Measurements from ENCODE around the gene OAF.

The OAF gene

DNA sequence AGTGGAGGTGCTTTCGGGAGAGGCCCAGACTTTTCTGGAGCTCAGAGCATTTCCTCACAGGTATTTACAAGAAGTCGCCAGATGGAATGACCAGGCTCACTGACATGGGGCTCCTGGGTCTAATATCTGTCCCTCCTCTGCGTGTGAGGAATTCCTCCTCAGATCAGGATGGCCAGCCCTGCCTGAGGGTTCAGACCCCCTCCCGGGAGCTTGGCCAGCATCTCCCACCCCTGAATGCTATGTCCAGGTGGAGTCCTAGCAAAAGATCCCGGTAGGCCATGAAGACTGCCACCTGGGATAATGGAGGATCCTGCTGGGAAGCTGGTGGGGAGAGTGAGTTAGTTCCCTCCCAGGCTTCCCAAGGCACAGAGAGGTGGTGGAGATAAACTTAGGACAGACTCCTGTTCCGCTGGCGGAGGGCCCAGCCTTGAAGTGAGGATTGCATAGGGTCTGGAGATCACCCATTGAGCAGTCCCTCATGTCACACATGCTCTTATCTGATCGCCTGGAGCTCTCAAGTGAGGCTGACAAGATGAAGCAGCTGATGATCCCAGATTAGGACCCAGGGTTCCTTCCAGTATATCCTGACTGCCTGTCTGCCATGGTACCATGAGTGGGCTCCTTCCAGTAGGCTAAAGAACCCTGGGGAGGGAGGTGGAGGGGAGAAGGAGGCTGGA lies 5.7 kb downstream of the OAF start:
- no peaks in the 10 kb centered on the region for H3K36me3 ChIP-seq (ENCODE audit: control insufficient read depth in 2 of 2, insufficient read depth in 2 of 2, low read length in 2 of 2)
- H3K4me1 ChIP-seq (ENCODE audit: control insufficient read depth, insufficient read depth, low read length): peaks cover 63% of the 10 kb centered on the region
- no peaks in the 10 kb centered on the region for H3K9me3 ChIP-seq (ENCODE audit: control insufficient read depth in 2 of 2, low read length in 2 of 2)
- no peaks in the 10 kb centered on the region for H3K27me3 ChIP-seq (ENCODE audit: control insufficient read depth in 1 of 2, insufficient read depth in 2 of 2, low read length in 2 of 2)
- H3K27ac ChIP-seq (ENCODE audit: low read length): no peak overlapping the region
- no peak overlapping the region for H3K9ac ChIP-seq (ENCODE audit: low read length in 2 of 2)
- no peak overlapping the region for H3K4me3 ChIP-seq (ENCODE audit: low read length in 2 of 2)

DNA sequence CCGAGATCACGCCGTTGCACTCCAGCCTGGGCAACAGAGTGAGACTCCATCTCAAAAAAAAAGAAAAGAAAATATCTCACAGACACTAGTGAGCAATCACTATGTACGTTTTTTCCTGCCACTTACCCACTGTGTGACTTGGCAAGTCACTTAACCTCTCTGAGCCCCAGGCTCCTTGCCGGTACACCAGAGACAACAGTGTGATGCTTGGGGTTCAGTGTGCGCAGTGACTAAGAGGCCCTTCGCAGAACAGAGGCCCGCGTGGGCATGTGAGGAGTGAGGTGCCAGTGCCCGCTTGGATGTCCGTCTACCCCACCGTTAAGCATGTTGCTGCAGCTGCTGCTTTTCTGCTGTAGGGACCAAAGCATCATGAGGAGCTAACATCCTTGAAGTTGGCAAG lies 6.7 kb downstream of the OAF start:
- Histone ChIP-seq H3K27me3 (ENCODE audit: control insufficient read depth in 1 of 2, insufficient read depth in 2 of 2, low read length in 2 of 2) (no peaks in the 10 kb centered on the region), H3K36me3 (ENCODE audit: control insufficient read depth in 2 of 2, insufficient read depth in 2 of 2, low read length in 2 of 2) (no peaks in the 10 kb centered on the region), H3K4me3 (ENCODE audit: low read length in 2 of 2) (peak overlapping the region; percentile 7 to 8), H3K9me3 (ENCODE audit: control insufficient read depth in 2 of 2, low read length in 2 of 2) (no peaks in the 10 kb centered on the region), H3K27ac (ENCODE audit: low read length) (peak overlapping the region; percentile 31), H3K9ac (ENCODE audit: low read length in 2 of 2) (no peak overlapping the region), H3K4me1 (ENCODE audit: control insufficient read depth, insufficient read depth, low read length) (peaks cover 60% of the 10 kb centered on the region)

DNA sequence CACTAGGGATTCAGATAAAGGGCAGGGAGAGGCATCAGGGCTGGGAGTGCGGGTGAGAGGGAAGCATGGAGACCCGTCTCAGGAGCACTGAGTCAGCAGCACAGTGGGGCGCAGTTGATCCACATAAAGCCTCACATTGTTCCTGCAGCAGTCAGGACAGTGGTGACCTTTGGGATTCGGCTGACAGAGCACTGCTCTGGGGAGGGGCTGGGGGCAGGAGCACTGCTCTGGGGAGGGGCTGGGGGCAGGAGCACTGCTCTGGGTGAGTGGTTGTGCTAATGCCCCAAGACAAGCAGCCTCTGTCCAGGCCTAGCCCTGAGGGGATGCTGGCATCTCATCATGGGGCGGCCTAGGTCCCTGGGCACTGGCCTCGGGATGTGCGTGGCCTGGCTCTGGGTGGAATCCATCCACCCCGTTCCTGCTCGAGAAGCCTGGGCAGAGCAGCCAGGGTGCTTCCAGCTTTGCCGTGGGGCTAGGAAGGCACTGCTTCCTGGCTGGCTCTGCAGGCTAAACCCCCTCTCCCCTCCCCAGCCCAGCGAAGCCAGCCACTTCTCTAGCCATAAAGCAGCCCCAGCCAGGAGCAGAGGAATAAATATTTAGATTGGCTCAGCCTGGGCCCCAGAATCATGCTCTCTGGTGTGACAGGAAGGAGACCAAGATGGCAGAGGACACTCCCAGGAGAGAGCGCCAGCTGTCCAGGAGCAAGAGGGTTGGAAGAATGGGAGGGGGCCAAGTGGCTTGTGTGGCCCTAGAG lies 7.3 kb downstream of the OAF start:
- Histone ChIP-seq H3K27me3 (ENCODE audit: control insufficient read depth in 1 of 2, insufficient read depth in 2 of 2, low read length in 2 of 2) (no peaks in the 10 kb centered on the region), H3K9me3 (ENCODE audit: control insufficient read depth in 2 of 2, low read length in 2 of 2) (no peaks in the 10 kb centered on the region), H3K4me3 (ENCODE audit: low read length in 2 of 2) (peak overlapping the region; percentile 7 to 40), H3K27ac (ENCODE audit: low read length) (peak overlapping the region; percentile 31), H3K4me1 (ENCODE audit: control insufficient read depth, insufficient read depth, low read length) (peaks cover 59% of the 10 kb centered on the region), H3K9ac (ENCODE audit: low read length in 2 of 2) (no peak overlapping the region), H3K36me3 (ENCODE audit: control insufficient read depth in 2 of 2, insufficient read depth in 2 of 2, low read length in 2 of 2) (no peaks in the 10 kb centered on the region)

DNA sequence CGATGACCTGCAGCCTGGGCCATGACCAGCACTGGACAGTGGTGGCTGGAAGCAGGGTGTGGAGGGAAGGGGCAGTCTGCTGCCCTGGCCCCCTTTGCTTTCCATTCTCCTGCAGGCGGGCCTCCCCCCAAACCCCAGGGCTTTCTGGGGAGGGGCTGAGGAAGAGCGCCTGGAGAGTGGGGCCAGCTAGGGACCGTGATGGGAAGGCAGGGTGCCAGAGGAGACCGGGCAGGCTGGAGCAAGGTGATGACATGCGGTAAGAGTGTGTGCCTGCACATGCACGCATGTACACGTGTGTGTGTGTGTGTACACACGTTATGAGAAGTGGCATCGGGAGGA lies 7.8 kb downstream of the OAF start:
- Histone ChIP-seq H3K36me3 (ENCODE audit: control insufficient read depth in 2 of 2, insufficient read depth in 2 of 2, low read length in 2 of 2) (no peaks in the 10 kb centered on the region), H3K4me3 (ENCODE audit: low read length in 2 of 2) (peak overlapping the region in 1 of 2 donors; percentile 40), H3K9ac (ENCODE audit: low read length in 2 of 2) (no peak overlapping the region), H3K27me3 (ENCODE audit: control insufficient read depth in 1 of 2, insufficient read depth in 2 of 2, low read length in 2 of 2) (no peaks in the 10 kb centered on the region), H3K27ac (ENCODE audit: low read length) (peak overlapping the region; percentile 31), H3K4me1 (ENCODE audit: control insufficient read depth, insufficient read depth, low read length) (peaks cover 61% of the 10 kb centered on the region), H3K9me3 (ENCODE audit: control insufficient read depth in 2 of 2, low read length in 2 of 2) (no peaks in the 10 kb centered on the region)

DNA sequence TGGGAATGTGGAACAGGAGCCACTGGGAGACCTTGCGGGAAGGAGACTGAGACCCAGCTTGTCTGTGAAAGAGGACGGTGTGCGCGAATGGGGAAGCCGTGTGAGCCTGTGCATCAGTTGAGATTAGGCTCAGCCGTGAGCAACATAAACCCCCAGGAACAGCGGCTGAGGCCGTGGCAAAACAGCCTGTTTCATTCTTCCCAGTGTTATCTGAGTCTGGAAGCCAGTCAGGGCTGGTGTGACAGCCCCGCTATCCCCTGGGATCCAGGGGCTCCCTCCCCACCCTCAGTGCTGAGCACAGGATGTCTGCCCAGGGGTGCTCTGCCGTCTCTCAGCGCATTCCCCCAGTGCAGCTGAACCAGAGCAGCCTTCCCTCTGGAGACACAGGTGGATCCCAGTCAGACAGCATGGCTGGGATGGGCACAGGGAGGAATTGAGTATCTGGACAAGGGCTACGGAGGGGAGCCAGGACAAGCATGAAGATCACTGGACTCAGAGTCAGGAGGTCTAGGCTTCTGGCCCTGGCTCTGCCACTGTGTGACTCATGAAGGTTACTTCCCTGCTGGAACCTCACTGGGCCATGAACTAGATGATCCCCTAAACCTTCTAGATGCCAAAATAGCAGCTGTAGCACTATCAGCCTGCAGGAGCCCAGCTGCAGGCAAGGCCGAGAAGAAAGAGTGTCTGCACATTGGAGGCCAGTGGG lies 8.6 kb downstream of the OAF start:
- no peaks in the 10 kb centered on the region for H3K27me3 ChIP-seq (ENCODE audit: control insufficient read depth in 1 of 2, insufficient read depth in 2 of 2, low read length in 2 of 2)
- no peaks in the 10 kb centered on the region for H3K9me3 ChIP-seq (ENCODE audit: control insufficient read depth in 2 of 2, low read length in 2 of 2)
- H3K36me3 ChIP-seq (ENCODE audit: control insufficient read depth in 2 of 2, insufficient read depth in 2 of 2, low read length in 2 of 2): no peaks in the 10 kb centered on the region
- peaks cover 67% of the 10 kb centered on the region for H3K4me1 ChIP-seq (ENCODE audit: control insufficient read depth, insufficient read depth, low read length)
- H3K9ac ChIP-seq (ENCODE audit: low read length in 2 of 2): no peak overlapping the region
- H3K4me3 ChIP-seq (ENCODE audit: low read length in 2 of 2): no peak overlapping the region
- H3K27ac ChIP-seq (ENCODE audit: low read length): no peak overlapping the region

DNA sequence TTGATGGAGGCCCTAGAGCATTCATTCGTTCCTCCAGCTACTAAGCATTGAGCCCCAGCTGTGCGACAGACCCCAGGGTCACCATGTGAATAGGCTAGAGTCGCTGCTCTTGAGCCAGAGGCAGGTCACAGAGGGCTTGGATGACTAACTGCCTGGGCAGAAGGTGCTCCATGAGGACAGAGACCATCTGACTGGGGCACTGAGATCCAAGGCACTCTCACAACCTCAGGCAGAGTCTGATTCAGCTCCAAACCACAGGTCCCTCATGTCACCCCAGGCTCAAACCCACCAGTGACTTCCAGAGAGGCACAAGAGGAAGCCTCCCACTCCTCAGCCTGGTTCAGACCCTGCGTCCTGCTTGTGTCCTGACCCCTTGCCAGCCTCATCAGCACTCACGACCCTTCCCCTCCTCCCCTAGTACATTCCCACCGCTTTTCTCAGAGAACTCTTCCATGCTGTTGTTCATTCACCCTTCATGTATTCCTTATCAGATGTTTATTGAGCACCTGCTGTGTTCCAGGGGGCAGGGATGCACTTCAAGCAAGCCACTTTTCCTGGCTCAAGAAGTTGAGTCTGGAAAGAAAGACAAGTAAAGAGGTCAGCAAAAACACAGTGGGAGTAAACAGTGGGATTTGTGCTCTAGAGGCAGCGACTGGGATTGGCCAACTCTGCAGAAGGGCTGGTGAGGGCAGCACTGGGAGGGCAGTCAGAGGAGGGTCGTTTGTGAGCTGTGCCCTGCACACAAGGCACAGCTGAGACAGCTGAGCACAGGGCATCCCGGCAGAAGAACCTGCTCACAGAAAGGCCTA lies 9.3 kb downstream of the OAF start:
- peak overlapping the region in 1 of 2 donors; percentile 22 for H3K4me3 ChIP-seq (ENCODE audit: low read length in 2 of 2)
- no peaks in the 10 kb centered on the region for H3K9me3 ChIP-seq (ENCODE audit: control insufficient read depth in 2 of 2, low read length in 2 of 2)
- no peak overlapping the region for H3K9ac ChIP-seq (ENCODE audit: low read length in 2 of 2)
- no peaks in the 10 kb centered on the region for H3K36me3 ChIP-seq (ENCODE audit: control insufficient read depth in 2 of 2, insufficient read depth in 2 of 2, low read length in 2 of 2)
- H3K27ac ChIP-seq (ENCODE audit: low read length): no peak overlapping the region
- H3K27me3 ChIP-seq (ENCODE audit: control insufficient read depth in 1 of 2, insufficient read depth in 2 of 2, low read length in 2 of 2): no peaks in the 10 kb centered on the region
- H3K4me1 ChIP-seq (ENCODE audit: control insufficient read depth, insufficient read depth, low read length): peaks cover 72% of the 10 kb centered on the region

DNA sequence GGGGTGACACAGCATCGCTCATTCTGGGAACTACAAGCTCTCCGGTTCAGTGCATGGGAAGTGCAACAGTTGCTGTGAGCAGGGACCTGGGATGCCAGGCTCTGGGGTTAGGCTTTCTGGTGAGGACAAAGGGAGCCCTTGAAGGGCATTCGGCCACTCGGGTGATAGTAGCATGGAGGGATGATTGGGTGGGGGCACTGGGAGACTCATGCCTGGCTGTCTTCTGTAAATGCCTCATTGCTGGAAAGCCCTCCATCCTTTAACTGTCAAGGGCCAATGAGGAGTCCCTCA lies 9.9 kb downstream of the OAF start:
- H3K9me3 ChIP-seq (ENCODE audit: control insufficient read depth in 2 of 2, low read length in 2 of 2): no peaks in the 10 kb centered on the region
- H3K9ac ChIP-seq (ENCODE audit: low read length in 2 of 2): no peak overlapping the region
- H3K27ac ChIP-seq (ENCODE audit: low read length): no peak overlapping the region
- H3K27me3 ChIP-seq (ENCODE audit: control insufficient read depth in 1 of 2, insufficient read depth in 2 of 2, low read length in 2 of 2): no peaks in the 10 kb centered on the region
- H3K36me3 ChIP-seq (ENCODE audit: control insufficient read depth in 2 of 2, insufficient read depth in 2 of 2, low read length in 2 of 2): no peaks in the 10 kb centered on the region
- peak overlapping the region in 1 of 2 donors; percentile 22 for H3K4me3 ChIP-seq (ENCODE audit: low read length in 2 of 2)
- H3K4me1 ChIP-seq (ENCODE audit: control insufficient read depth, insufficient read depth, low read length): peaks cover 71% of the 10 kb centered on the region

DNA sequence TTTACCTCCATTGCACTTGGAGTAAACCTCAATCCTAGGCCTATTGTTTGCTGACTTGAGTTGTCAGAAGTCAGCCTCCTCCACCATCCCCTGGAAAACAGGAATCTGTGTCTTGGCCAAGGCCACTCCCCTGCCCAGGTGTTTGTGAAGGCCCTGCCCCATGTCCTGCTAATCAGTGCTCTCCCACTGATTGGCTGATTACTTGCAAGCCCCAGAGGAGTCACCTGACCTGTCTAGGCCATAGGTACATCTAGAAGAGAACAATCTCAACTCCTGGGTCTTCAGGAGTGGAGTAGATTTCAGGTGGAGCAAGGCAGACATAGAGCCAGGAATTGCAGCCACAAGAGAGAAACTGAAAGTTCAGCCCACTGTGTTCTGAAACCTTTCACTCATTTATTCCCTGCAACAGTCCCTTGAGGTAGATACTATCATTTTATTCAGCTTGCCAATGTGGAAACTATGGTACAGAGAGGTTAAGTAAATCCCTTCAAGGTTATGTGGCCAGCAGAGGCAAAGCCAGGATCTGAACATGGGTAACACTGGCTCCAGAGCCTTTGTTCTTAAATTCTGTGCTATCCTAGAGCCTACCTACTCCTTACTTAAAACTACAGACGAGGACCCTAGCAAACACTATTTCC lies 10.4 kb downstream of the OAF start:
- H3K27me3 ChIP-seq (ENCODE audit: control insufficient read depth in 1 of 2, insufficient read depth in 2 of 2, low read length in 2 of 2): no peaks in the 10 kb centered on the region
- no peaks in the 10 kb centered on the region for H3K9me3 ChIP-seq (ENCODE audit: control insufficient read depth in 2 of 2, low read length in 2 of 2)
- H3K36me3 ChIP-seq (ENCODE audit: control insufficient read depth in 2 of 2, insufficient read depth in 2 of 2, low read length in 2 of 2): no peaks in the 10 kb centered on the region
- H3K27ac ChIP-seq (ENCODE audit: low read length): no peak overlapping the region
- H3K4me1 ChIP-seq (ENCODE audit: control insufficient read depth, insufficient read depth, low read length): peaks cover 71% of the 10 kb centered on the region
- no peak overlapping the region for H3K4me3 ChIP-seq (ENCODE audit: low read length in 2 of 2)
- no peak overlapping the region for H3K9ac ChIP-seq (ENCODE audit: low read length in 2 of 2)

DNA sequence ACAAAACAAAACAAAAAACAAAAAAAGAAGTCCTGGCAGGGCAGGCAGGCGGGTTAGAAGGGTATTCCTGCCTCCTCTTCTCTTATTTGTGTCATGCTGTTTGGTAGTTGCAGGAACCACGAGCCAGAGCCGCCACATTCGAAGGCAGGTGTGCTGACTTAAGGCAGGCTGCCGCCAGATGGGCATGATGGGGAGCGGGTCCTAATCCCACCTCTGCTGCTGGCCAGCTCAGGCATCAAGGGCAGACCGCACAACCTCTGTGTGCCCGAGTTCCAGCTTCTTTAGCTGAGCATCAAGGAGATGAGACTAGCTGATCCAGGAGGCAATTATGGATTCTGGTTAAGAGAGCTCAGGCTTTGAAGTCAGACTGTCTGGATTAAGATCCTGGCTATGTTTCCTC lies 12.1 kb downstream of the OAF start:
- no peaks in the 10 kb centered on the region for H3K36me3 ChIP-seq (ENCODE audit: control insufficient read depth in 2 of 2, insufficient read depth in 2 of 2, low read length in 2 of 2)
- no peaks in the 10 kb centered on the region for H3K9me3 ChIP-seq (ENCODE audit: control insufficient read depth in 2 of 2, low read length in 2 of 2)
- no peak overlapping the region for H3K9ac ChIP-seq (ENCODE audit: low read length in 2 of 2)
- no peaks in the 10 kb centered on the region for H3K27me3 ChIP-seq (ENCODE audit: control insufficient read depth in 1 of 2, insufficient read depth in 2 of 2, low read length in 2 of 2)
- peaks cover 56% of the 10 kb centered on the region for H3K4me1 ChIP-seq (ENCODE audit: control insufficient read depth, insufficient read depth, low read length)
- no peak overlapping the region for H3K27ac ChIP-seq (ENCODE audit: low read length)
- H3K4me3 ChIP-seq (ENCODE audit: low read length in 2 of 2): no peak overlapping the region

DNA sequence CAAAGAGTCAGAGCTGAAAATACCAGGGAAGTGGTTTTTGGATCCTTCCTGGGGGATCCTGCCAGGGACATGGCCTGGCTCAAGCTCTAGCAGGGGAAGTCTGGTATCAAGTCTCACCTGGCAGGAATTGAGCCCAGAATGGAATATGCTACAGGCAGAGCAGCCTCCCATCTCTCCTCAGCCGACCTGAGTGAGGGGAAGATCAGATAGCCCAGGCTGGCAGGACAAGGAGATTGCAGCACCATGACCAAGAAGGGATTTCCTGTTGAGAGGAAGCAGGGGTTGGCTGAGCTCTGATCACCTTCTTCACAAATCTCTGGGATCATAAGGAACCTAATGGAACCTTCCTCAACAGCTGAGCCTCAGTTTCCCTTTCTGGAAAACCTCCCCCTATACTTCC lies 13.0 kb downstream of the OAF start:
- Histone ChIP-seq H3K4me1 (ENCODE audit: control insufficient read depth, insufficient read depth, low read length) (peaks cover 47% of the 10 kb centered on the region), H3K4me3 (ENCODE audit: low read length in 2 of 2) (no peak overlapping the region), H3K27ac (ENCODE audit: low read length) (no peak overlapping the region), H3K36me3 (ENCODE audit: control insufficient read depth in 2 of 2, insufficient read depth in 2 of 2, low read length in 2 of 2) (no peaks in the 10 kb centered on the region), H3K9me3 (ENCODE audit: control insufficient read depth in 2 of 2, low read length in 2 of 2) (no peaks in the 10 kb centered on the region), H3K27me3 (ENCODE audit: control insufficient read depth in 1 of 2, insufficient read depth in 2 of 2, low read length in 2 of 2) (no peaks in the 10 kb centered on the region), H3K9ac (ENCODE audit: low read length in 2 of 2) (no peak overlapping the region)

Measured in stomach smooth muscle (tissue), 2 donors.